ENCODE results near the gene MYH11. TPM values are rescaled to one million over a fixed set of nuclear protein-coding genes. Genes with fewer than 3 reads are reported as not detected.

MYH11 gene
- total RNA-seq, 1 experiment from 2014 or later, result not detected

GRCh38 chr16:15771694-15772093 lies 85.1 kb downstream of the MYH11 start:
- ChIA-PET CTCF (no interaction called here), POLR2A (no interaction called here)
- no peak overlapping the region for H3K27ac Mint-ChIP-seq (ENCODE audit: unreplicated experiment)
- no peak overlapping the region for H3K4me3 ChIP-seq (ENCODE audit: low read depth, low read length)
- no peaks in the 10 kb centered on the region for H3K9me3 Mint-ChIP-seq (ENCODE audit: unreplicated experiment)
- no peaks in the 10 kb centered on the region for H3K27me3 ChIP-seq (replicated peaks; ENCODE audit: control insufficient read depth, insufficient read depth, low read length)
- H3K4me1 ChIP-seq, result no peaks in the 10 kb centered on the region
- H3K4me3 Mint-ChIP-seq (ENCODE audit: unreplicated experiment), result no peak overlapping the region
- peaks cover 3% of the 10 kb centered on the region for H3K27me3 Mint-ChIP-seq (ENCODE audit: insufficient read depth, unreplicated experiment)
- H3K9me3 ChIP-seq, result no peaks in the 10 kb centered on the region
- DNase-seq, result no peak
- H3K36me3 Mint-ChIP-seq (ENCODE audit: insufficient read depth, unreplicated experiment), result no peaks in the 10 kb centered on the region
- H3K36me3 ChIP-seq (ENCODE audit: control insufficient read depth, insufficient read depth, low read length), result no peaks in the 10 kb centered on the region
- intact Hi-C loops (cut with micrococcal nuclease; ENCODE audit: unreplicated experiment), result no loop called here
- no peak for TF ChIP-seq CTCF (IDR thresholded peaks at IDR 0.05; ENCODE audit: insufficient read depth in 1 of 2, low read depth in 1 of 2, low read length in 1 of 2, severe bottlenecking in 1 of 2, unreplicated experiment in 1 of 2)
- BruUV-seq (replicated peaks), result no TSS peak
- H3K4me1 Mint-ChIP-seq (ENCODE audit: low read depth, unreplicated experiment), result no peaks in the 10 kb centered on the region

GRCh38 chr16:15770512-15770911 lies 86.3 kb downstream of the MYH11 start:
- CTCF ChIA-PET, result interaction anchor here (0.6 to 0.9 kb wide), 3 partner anchors 14 to 72 kb away, joined by 3 to 6 read pairs (median 5); no protein-coding TSS in a partner anchor

GRCh38 chr16:15770107-15770506 lies 86.7 kb downstream of the MYH11 start:
- H3K27me3 ChIP-seq (replicated peaks; ENCODE audit: control insufficient read depth, insufficient read depth, low read length), result no peaks in the 10 kb centered on the region
- Mint-ChIP-seq H3K9me3 (ENCODE audit: unreplicated experiment) (no peaks in the 10 kb centered on the region), H3K36me3 (ENCODE audit: insufficient read depth, unreplicated experiment) (no peaks in the 10 kb centered on the region)

More at GRCh38 chr16:15770512-15770911, 86.3 kb downstream of the MYH11 start:
- no peaks in the 10 kb centered on the region for H3K27me3 ChIP-seq (replicated peaks; ENCODE audit: control insufficient read depth, insufficient read depth, low read length)
- intact Hi-C loops (cut with micrococcal nuclease; ENCODE audit: unreplicated experiment), result no loop called here
- no peak overlapping the region for H3K27ac Mint-ChIP-seq (ENCODE audit: unreplicated experiment)
- H3K9me3 Mint-ChIP-seq (ENCODE audit: unreplicated experiment), result no peaks in the 10 kb centered on the region
- no peak for TF ChIP-seq CTCF (IDR thresholded peaks at IDR 0.05; ENCODE audit: insufficient read depth in 1 of 2, low read depth in 1 of 2, low read length in 1 of 2, severe bottlenecking in 1 of 2, unreplicated experiment in 1 of 2)
- H3K4me1 Mint-ChIP-seq (ENCODE audit: low read depth, unreplicated experiment), result no peaks in the 10 kb centered on the region
- no peaks in the 10 kb centered on the region for H3K36me3 Mint-ChIP-seq (ENCODE audit: insufficient read depth, unreplicated experiment)
- H3K4me3 Mint-ChIP-seq (ENCODE audit: unreplicated experiment), result no peak overlapping the region
- H3K36me3 ChIP-seq (ENCODE audit: control insufficient read depth, insufficient read depth, low read length), result no peaks in the 10 kb centered on the region
- DNase-seq, result no peak
- POLR2A ChIA-PET, result no interaction called here
- no peak overlapping the region for H3K4me3 ChIP-seq (ENCODE audit: low read depth, low read length)
- H3K27me3 Mint-ChIP-seq (ENCODE audit: insufficient read depth, unreplicated experiment), result no peaks in the 10 kb centered on the region
- no TSS peak for BruUV-seq (replicated peaks)
- H3K9me3 ChIP-seq, result no peaks in the 10 kb centered on the region
- H3K4me1 ChIP-seq, result no peaks in the 10 kb centered on the region

More at GRCh38 chr16:15770107-15770506, 86.7 kb downstream of the MYH11 start:
- Mint-ChIP-seq H3K4me1 (ENCODE audit: low read depth, unreplicated experiment) (no peaks in the 10 kb centered on the region), H3K4me3 (ENCODE audit: unreplicated experiment) (no peak overlapping the region), H3K27me3 (ENCODE audit: insufficient read depth, unreplicated experiment) (peaks cover under 1% of the 10 kb centered on the region), H3K27ac (ENCODE audit: unreplicated experiment) (no peak overlapping the region)
- CTCF ChIA-PET, result no interaction called here
- H3K4me3 ChIP-seq (ENCODE audit: low read depth, low read length), result no peak overlapping the region
- H3K4me1 ChIP-seq, result no peaks in the 10 kb centered on the region
- no peak for DNase-seq
- BruUV-seq (replicated peaks), result no TSS peak
- intact Hi-C loops (cut with micrococcal nuclease; ENCODE audit: unreplicated experiment), result no loop called here
- H3K36me3 ChIP-seq (ENCODE audit: control insufficient read depth, insufficient read depth, low read length), result no peaks in the 10 kb centered on the region
- TF ChIP-seq CTCF (IDR thresholded peaks at IDR 0.05; ENCODE audit: insufficient read depth in 1 of 2, low read depth in 1 of 2, low read length in 1 of 2, severe bottlenecking in 1 of 2, unreplicated experiment in 1 of 2), result no peak
- H3K9me3 ChIP-seq, result no peaks in the 10 kb centered on the region
- POLR2A ChIA-PET, result no interaction called here

Measured in Caco-2 (cell line).